ENCODE results near the gene RNF19B. TPM values are rescaled to one million over a fixed set of nuclear protein-coding genes. Genes with fewer than 3 reads are reported as not detected.
A peak's percentile ranks its signal among the peaks of the same experiment; 100 is the strongest.

The RNF19B gene
- total RNA-seq, 4 donors from 2014 or later: 28.1 to 62.1 (median 54.6) TPM

DNA sequence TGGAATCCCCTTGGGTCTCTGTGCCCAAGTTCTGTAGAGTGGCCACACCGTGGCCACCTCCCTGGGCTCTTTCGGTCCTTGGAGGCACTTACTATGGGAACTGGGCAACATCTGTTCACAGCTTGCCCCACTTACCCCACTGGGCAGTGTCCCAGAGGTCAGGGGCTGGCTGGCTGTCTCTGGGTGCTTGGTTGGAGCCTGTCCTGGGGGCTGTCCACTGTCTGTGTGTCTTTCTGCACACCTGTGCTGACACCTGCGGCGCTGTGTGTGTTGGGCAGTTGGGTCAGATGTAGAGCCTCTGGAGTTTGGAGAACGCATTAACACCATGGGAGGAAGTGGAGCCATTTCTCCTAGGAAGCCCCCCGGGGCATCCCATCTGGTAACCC is 62.1 kb downstream of the RNF19B start:
- DNase-seq: no peak
- no peaks in the 10 kb centered on the region for H3K9me3 ChIP-seq
- H3K27ac ChIP-seq: peak overlapping the region in 3 of 4 donors; percentile 82 to 97 (median 84)
- no peak for TF ChIP-seq POLR2A (IDR thresholded peaks at IDR 0.05)
- TF ChIP-seq, protein P1, sequence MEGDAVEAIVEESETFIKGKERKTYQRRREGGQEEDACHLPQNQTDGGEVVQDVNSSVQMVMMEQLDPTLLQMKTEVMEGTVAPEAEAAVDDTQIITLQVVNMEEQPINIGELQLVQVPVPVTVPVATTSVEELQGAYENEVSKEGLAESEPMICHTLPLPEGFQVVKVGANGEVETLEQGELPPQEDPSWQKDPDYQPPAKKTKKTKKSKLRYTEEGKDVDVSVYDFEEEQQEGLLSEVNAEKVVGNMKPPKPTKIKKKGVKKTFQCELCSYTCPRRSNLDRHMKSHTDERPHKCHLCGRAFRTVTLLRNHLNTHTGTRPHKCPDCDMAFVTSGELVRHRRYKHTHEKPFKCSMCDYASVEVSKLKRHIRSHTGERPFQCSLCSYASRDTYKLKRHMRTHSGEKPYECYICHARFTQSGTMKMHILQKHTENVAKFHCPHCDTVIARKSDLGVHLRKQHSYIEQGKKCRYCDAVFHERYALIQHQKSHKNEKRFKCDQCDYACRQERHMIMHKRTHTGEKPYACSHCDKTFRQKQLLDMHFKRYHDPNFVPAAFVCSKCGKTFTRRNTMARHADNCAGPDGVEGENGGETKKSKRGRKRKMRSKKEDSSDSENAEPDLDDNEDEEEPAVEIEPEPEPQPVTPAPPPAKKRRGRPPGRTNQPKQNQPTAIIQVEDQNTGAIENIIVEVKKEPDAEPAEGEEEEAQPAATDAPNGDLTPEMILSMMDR (IDR thresholded peaks at IDR 0.05): no peak
- peaks cover 0 to 1% (median 0%) of the 10 kb centered on the region in 3 donors for H3K36me3 ChIP-seq
- H3K4me3 ChIP-seq: no peak overlapping the region
- H3K4me1 ChIP-seq: peaks cover 0 to 6% (median 1%) of the 10 kb centered on the region in 4 donors
- no peaks in the 10 kb centered on the region for H3K27me3 ChIP-seq

DNA sequence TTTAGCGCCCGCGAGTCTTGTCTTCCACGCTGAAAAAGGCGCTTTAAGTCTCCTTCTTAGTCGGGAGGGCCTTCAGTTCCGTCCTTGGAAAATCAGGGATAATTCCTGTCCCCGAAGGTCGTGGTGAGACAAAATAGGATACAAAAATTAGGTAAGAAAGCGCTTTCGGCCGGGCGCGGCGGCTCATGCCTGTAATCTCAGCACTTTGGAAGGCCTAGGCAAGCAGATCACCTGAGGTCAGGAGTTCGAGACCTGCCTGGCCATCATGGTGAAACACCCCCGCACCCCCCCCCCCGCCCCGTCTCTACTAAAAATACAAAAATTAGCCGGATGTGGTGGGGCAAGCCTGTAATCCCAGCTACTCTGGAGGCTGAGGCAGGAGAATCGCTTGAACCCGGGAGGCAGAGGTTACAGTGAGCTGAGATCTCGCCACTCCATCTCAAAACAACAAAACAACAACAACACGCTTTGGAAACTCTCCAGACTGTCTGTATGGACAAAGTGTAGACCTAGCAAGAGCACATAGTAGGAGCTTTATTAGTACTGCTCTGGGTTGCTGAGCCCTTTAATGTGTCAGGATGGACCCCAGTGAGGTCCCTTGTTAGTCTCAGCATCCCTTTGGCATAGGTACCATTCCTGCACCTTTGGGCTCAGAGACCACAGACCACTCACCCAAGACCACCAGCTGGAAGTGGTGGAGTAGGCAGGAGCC is 62.6 kb downstream of the RNF19B start:
- peak overlapping the region in 3 of 4 donors; percentile 82 to 97 (median 84) for H3K27ac ChIP-seq
- no peaks in the 10 kb centered on the region for H3K27me3 ChIP-seq
- H3K4me1 ChIP-seq: peaks cover 0 to 6% (median 1%) of the 10 kb centered on the region in 4 donors
- H3K9me3 ChIP-seq: no peaks in the 10 kb centered on the region
- TF ChIP-seq, protein P1 (IDR thresholded peaks at IDR 0.05): no peak
- no peak for TF ChIP-seq POLR2A (IDR thresholded peaks at IDR 0.05)
- DNase-seq: no peak
- peaks cover 0 to 3% (median 0%) of the 10 kb centered on the region in 3 donors for H3K36me3 ChIP-seq
- H3K4me3 ChIP-seq: peak overlapping the region; percentile 56 to 96 (median 70)

DNA sequence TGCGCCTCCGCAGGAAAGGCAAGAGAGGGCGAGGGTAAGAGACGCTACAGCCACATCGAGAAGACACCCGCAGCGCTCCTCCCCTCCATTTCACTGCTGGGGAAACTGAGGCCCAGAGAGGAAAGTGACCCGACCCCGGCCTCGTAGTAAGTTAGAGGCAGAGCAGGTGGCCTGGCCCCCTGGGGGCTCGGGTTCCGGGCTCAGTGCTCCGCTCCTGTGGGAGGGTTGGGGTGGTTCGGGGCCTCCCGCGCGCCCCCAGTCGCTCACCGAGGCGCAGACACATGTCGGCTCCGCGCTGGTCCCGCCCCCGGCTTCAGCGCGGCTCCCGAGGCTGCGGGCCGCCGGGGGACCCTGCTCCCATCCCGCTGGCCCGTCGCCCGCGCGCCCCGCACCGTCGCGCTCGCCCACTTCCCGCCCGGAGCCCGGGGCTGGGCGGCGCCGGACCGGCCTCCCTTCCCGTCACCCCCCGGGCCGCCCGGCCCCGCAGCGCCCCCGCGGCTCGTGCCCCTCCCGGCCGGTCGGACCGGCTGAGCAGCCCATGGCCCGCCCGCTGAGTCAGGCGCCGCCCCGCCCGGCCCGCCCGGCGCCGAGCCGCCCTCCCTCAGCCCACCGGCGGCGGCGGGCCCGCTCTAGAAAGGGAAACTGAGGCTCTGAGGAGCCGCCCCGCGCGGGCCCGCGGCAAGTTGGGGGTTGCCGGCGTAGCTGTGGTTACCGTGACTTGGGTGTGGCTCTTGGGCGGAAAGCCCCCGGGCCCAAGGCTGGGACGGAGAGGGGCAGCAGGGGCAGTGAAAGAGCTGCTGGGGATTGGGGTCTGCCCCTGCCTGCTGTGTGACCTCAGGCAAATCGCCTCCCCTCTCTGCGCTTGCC is 63.4 kb downstream of the RNF19B start, which contains the start of gene TMEM54:
TSS of gene TMEM54 (minus strand) at position 434 of the 867 bp plus-strand sequence. CDS start at position 283, 151 bp downstream.
- no peaks in the 10 kb centered on the region for H3K27me3 ChIP-seq
- peak in 2 of 3 donors; percentile 78 to 89 for DNase-seq
- TF ChIP-seq, protein P1 (IDR thresholded peaks at IDR 0.05): peak in 3 of 6 experiments; percentile 21 to 40 (median 28)
- TF ChIP-seq POLR2A (IDR thresholded peaks at IDR 0.05): peak; percentile 27 to 55
- peaks cover 0 to 3% (median 0%) of the 10 kb centered on the region in 3 donors for H3K36me3 ChIP-seq
- H3K4me3 ChIP-seq: peak within 1 kb of the TSS; percentile 56 to 96 (median 70)
- no peaks in the 10 kb centered on the region for H3K9me3 ChIP-seq
- peak within 1 kb of the TSS; percentile 0 to 97 (median 85) for H3K27ac ChIP-seq
- H3K4me1 ChIP-seq: peaks cover 0 to 6% (median 1%) of the 10 kb centered on the region in 4 donors

DNA sequence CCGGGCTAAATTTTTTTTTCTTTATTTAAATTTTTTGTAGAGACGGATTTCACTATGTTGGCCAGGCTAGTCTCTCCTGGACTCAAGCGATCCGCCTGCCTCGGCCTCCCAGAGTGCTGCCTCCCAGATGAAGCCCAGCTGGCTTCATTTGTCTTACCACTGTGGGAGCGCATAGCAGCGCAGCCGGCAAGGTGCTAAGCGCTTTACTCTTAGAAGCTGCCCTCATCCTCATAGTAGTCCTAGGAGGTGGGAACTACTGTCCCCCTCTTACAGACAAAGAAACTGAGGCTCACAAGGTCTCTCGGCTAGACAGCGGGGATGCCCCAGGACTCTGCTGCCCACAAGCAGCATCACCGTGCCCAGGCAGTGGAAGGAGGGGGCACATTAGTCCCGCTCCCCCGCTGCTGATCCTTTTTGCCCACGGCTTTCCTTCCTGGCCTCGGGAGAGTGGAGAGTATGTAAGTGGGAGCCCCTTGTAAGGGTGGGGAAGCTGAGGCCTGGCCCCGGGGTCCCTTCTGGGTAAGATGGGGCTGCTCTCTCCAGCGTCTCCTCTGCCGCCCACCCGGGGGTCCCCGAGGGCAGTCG is 64.1 kb downstream of the RNF19B start:
- Histone ChIP-seq H3K36me3 (peaks cover 0 to 5% (median 0%) of the 10 kb centered on the region in 3 donors), H3K4me1 (peaks cover 0 to 6% (median 1%) of the 10 kb centered on the region in 4 donors), H3K27me3 (no peaks in the 10 kb centered on the region), H3K4me3 (peak overlapping the region; percentile 56 to 96 (median 70)), H3K9me3 (no peaks in the 10 kb centered on the region), H3K27ac (peak overlapping the region; percentile 0 to 97 (median 85))
- TF ChIP-seq POLR2A (IDR thresholded peaks at IDR 0.05): no peak
- TF ChIP-seq, protein P1 (IDR thresholded peaks at IDR 0.05): no peak
- DNase-seq: no peak
